IMR-90 (cell line): ENCODE data around the gene PLCB2. TPM values are rescaled to one million over a fixed set of nuclear protein-coding genes. Genes with fewer than 3 reads are reported as not detected.

ENCODE experiments used
- ATAC-seq: fragments of 200-7000 bp; cut with Tn5 transposase; 2 replicates; pipeline ENCODE4 v1.9.1; 2020; ENCODE audit warnings: low read depth, mild to moderate bottlenecking, moderate library complexity
- BruUV-seq: library from RNA; stranded (reverse); fragments of 400-500 nt; replicated peaks from 2 replicates; lab custom pipeline; 2021; lab: Mats Ljungman, UMichigan
- CTCF ChIA-PET: fragments of 300-600 bp; formaldehyde crosslinking; extraction: SDS; loops from one replicate; lab custom pipeline; 2021; ENCODE audit warnings: antibody characterized with exemption; lab: Yijun Ruan, JAX
- POLR2A ChIA-PET: fragments of 300-600 bp; sonication (Branson Sonifier 250); formaldehyde crosslinking; loops from one replicate; lab custom pipeline; 2022; ENCODE audit warnings: antibody characterized with exemption; ENCODE audit not compliant: unreplicated experiment; lab: Charles Lee
- DNase-seq: peaks from one replicate; pipeline ENCODE4 v3.0.0; 2013
- H2AFZ ChIP-seq: replicated peaks from 2 replicates; pipeline ENCODE3; 2013; ENCODE audit warnings: low read length, mild to moderate bottlenecking; ENCODE audit not compliant: poor library complexity
- H2AK5ac ChIP-seq: 2 replicates; pipeline ENCODE4 v1.6.1; 2013; ENCODE audit warnings: low read depth, low read length, inconsistent platforms
- H2AK9ac ChIP-seq: replicated peaks from 2 replicates; pipeline ENCODE3; 2013; ENCODE audit warnings: mild to moderate bottlenecking, low read depth, low read length, moderate library complexity; ENCODE audit not compliant: poor library complexity
- H2BK120ac ChIP-seq: 2 replicates; pipeline ENCODE4 v1.6.1; 2013; ENCODE audit warnings: low read depth, low read length, inconsistent platforms
- H2BK15ac ChIP-seq: 3 replicates; pipeline ENCODE4 v1.6.1; 2013; ENCODE audit warnings: low read depth, low read length, inconsistent platforms
- H2BK20ac ChIP-seq: 2 replicates; pipeline ENCODE4 v1.6.1; 2013; ENCODE audit warnings: low read depth, mild to moderate bottlenecking, inconsistent platforms, low read length, moderate library complexity
- H2BK5ac ChIP-seq: 2 replicates; pipeline ENCODE4 v1.6.1; 2013; ENCODE audit warnings: mild to moderate bottlenecking, low read depth, low read length, inconsistent platforms; ENCODE audit not compliant: poor library complexity, severe bottlenecking
- H3K14ac ChIP-seq: replicated peaks from 2 replicates; pipeline ENCODE4 v1.6.1; 2013; ENCODE audit warnings: low read depth, low read length, inconsistent platforms
- H3K18ac ChIP-seq: 2 replicates; pipeline ENCODE4 v1.6.1; 2013; ENCODE audit warnings: low read depth, low read length, control low read depth
- H3K23ac ChIP-seq: 2 replicates; pipeline ENCODE4 v1.6.1; 2013; ENCODE audit warnings: low read depth, low read length, inconsistent platforms
- H3K27ac ChIP-seq: 2 replicates; pipeline ENCODE4 v1.5.1; 2013; ENCODE audit warnings: mild to moderate bottlenecking, control low read depth, low read length; ENCODE audit not compliant: insufficient read depth
- H3K27me3 ChIP-seq: 2 replicates; pipeline ENCODE4 v1.6.1; 2013; ENCODE audit warnings: low read length; ENCODE audit not compliant: control insufficient read depth, insufficient read depth
- H3K36me3 ChIP-seq: 2 replicates; pipeline ENCODE4 v1.6.1; 2013; ENCODE audit warnings: low read length, mixed read lengths; ENCODE audit not compliant: control insufficient read depth, insufficient read depth
- H3K4ac ChIP-seq: 2 replicates; pipeline ENCODE4 v1.6.1; 2013; ENCODE audit warnings: low read depth, low read length, inconsistent platforms
- H3K4me1 ChIP-seq: 2 replicates; pipeline ENCODE4 v1.6.1; 2013; ENCODE audit warnings: low read length, mixed read lengths; ENCODE audit not compliant: control insufficient read depth, insufficient read depth
- H3K4me2 ChIP-seq: 2 replicates; pipeline ENCODE4 v1.6.1; 2013; ENCODE audit warnings: low read depth, mild to moderate bottlenecking, control low read depth, low read length, moderate library complexity
- H3K4me3 ChIP-seq: 2 replicates; pipeline ENCODE4 v1.5.1; 2013; ENCODE audit warnings: low read depth, mild to moderate bottlenecking, control low read depth, low read length, moderate library complexity; ENCODE audit not compliant: insufficient read depth
- H3K56ac ChIP-seq: 2 replicates; pipeline ENCODE4 v1.6.1; 2013; ENCODE audit warnings: low read length, inconsistent platforms; ENCODE audit not compliant: insufficient read depth; ENCODE audit errors: extremely low read depth
- H3K79me1 ChIP-seq, 2 experiments: 2 replicates each; pipeline ENCODE4 v1.6.1; 2013; ENCODE audit warnings: low read length in 2 of 2, inconsistent platforms in 1 of 2, low read depth in 1 of 2
- H3K9ac ChIP-seq: 2 replicates; pipeline ENCODE4 v1.6.1; 2013; ENCODE audit warnings: low read depth, low read length, control low read depth
- H3K9me1 ChIP-seq: 2 replicates; pipeline ENCODE4 v1.6.1; 2013; ENCODE audit warnings: low read length, inconsistent platforms; ENCODE audit not compliant: insufficient read depth
- H3K9me3 ChIP-seq: 2 replicates; pipeline ENCODE4 v1.6.1; 2013; ENCODE audit warnings: low read length; ENCODE audit not compliant: control insufficient read depth, insufficient read depth
- H4K20me1 ChIP-seq: 2 replicates; pipeline ENCODE4 v1.6.1; 2013; ENCODE audit warnings: low read length, inconsistent platforms; ENCODE audit not compliant: insufficient read depth
- H4K5ac ChIP-seq: 2 replicates; pipeline ENCODE4 v1.6.1; 2013; ENCODE audit warnings: mild to moderate bottlenecking, low read depth, low read length, control low read depth
- H4K8ac ChIP-seq, 2 experiments: 2 replicates each; pipeline ENCODE4 v1.6.1; 2013; ENCODE audit warnings: low read depth in 2 of 2, low read length in 2 of 2, control low read depth in 1 of 2, inconsistent platforms in 1 of 2
- H4K91ac ChIP-seq: 2 replicates; pipeline ENCODE4 v1.6.1; 2013; ENCODE audit warnings: low read depth, low read length, inconsistent platforms; ENCODE audit not compliant: insufficient read depth
- BHLHE40 ChIP-seq: fragments of 150-350 bp; IDR thresholded peaks from 2 replicates; pipeline ENCODE4 v1.6.1; 2016; ENCODE audit warnings: mild to moderate bottlenecking, low read depth, low read length
- CEBPB ChIP-seq: IDR thresholded peaks from 2 replicates; pipeline ENCODE4 v1.6.1; 2012; ENCODE audit warnings: low read depth, low read length, improper control_type of control experiment
- FOS ChIP-seq: fragments of 150-350 bp; IDR thresholded peaks from 2 replicates; pipeline ENCODE4 v1.6.1; 2016; ENCODE audit warnings: low read depth, low read length
- MAFK ChIP-seq: IDR thresholded peaks from 2 replicates; pipeline ENCODE4 v1.6.1; 2012; ENCODE audit warnings: low read depth, low read length, improper control_type of control experiment
- MAZ ChIP-seq: IDR thresholded peaks from 2 replicates; pipeline ENCODE4 v1.6.1; 2012; ENCODE audit warnings: low read depth, mild to moderate bottlenecking, low read length, improper control_type of control experiment, moderate library complexity, borderline replicate concordance
- NFE2L2 ChIP-seq: fragments of 150-350 bp; IDR thresholded peaks from 2 replicates; pipeline ENCODE4 v1.6.1; 2016; ENCODE audit warnings: low read depth, mild to moderate bottlenecking, low read length
- POLR2A ChIP-seq: IDR thresholded peaks from 2 replicates; pipeline ENCODE4 v1.6.1; 2012; ENCODE audit warnings: mild to moderate bottlenecking, low read depth, low read length
- RCOR1 ChIP-seq: IDR thresholded peaks from 2 replicates; pipeline ENCODE4 v1.6.1; 2012; ENCODE audit warnings: mild to moderate bottlenecking, low read length, improper control_type of control experiment; ENCODE audit not compliant: insufficient replicate concordance
- WGBS, 2 experiments: methylation state at CpG; one replicate each; pipeline versions ENCODE4 v1.1.5 to v1.1.7; 2013; ENCODE audit warnings: missing lambda C conversion rate in 2 of 2; ENCODE audit not compliant: insufficient read length in 1 of 2; ENCODE audit errors: extremely low coverage in 2 of 2; 5-methylcytosine and 5-hydroxymethylcytosine counted together
- dilution Hi-C: fragments of 300-500 bp; cut with HindIII; formaldehyde crosslinking; loops from one replicate; pipeline ENCODE4 v1.14.3; 2018; ENCODE audit warnings: low sequenced_read_pairs; ENCODE audit not compliant: unreplicated experiment
- in situ Hi-C: fragments of 300-500 bp; cut with MboI; formaldehyde crosslinking; loops from 3 replicates; pipeline ENCODE4 v1.14.3; 2019; ENCODE audit warnings: low sequenced_read_pairs, inconsistent platforms, mixed read lengths
- intact Hi-C: fragments of 100-400 bp; cut with micrococcal nuclease; formaldehyde crosslinking; loops from 2 replicates; pipeline ENCODE4 v1.10.0; 2022
- polyA plus RNA-seq, 3 experiments: library from polyadenylated mRNA; depleted of rRNA; stranded (reverse); fragments of >200 nt; gene quantifications; 2 replicates each; pipeline ENCODE4 v1.2.3, GENCODE V29; 2012; ENCODE audit warnings: low replicate concordance in 1 of 3
- total RNA-seq: library from RNA; depleted of rRNA; stranded (reverse); fragments of >200 nt; gene quantifications from 2 replicates; pipeline ENCODE4 v1.2.3, GENCODE V29; 2012

Gene PLCB2
- total and polyA plus RNA-seq, 2 of the 4 experiments (the other 2 are of a cell fraction), result 0.18 to 1.4 TPM

GRCh38 chr15:40266828-40267304, 40.9 kb downstream of the PLCB2 start:
- Histone ChIP-seq H3K23ac (no peak overlapping the region; the same call in 1 of the 2 replicates), H4K8ac (peak overlapping the region; percentile 30 to 99; a peak in 3 of 4 replicates), H2BK5ac (peak overlapping the region; percentile 74), H3K9me1 (peaks cover 12% of the 10 kb centered on the region), H2AFZ (peak overlapping the region; percentile 99), H2BK15ac (peak overlapping the region; percentile 53; the same call in 1 of the 3 replicates), H3K9me3 (no peaks in the 10 kb centered on the region), H4K91ac (peak overlapping the region; percentile 81), H2BK120ac (peak overlapping the region; percentile 96), H3K36me3 (no peaks in the 10 kb centered on the region), H4K5ac (peak overlapping the region; percentile 20; the same call in 1 of the 2 replicates), H3K79me1 (no peaks in the 10 kb centered on the region), H3K9ac (no peak overlapping the region; the same call in 1 of the 2 replicates), H3K4ac (peak overlapping the region; percentile 86), H3K56ac (no peak overlapping the region), H2AK9ac (peak overlapping the region; percentile 96), H4K20me1 (no peaks in the 10 kb centered on the region), H3K4me1 (peaks cover 15% of the 10 kb centered on the region), H3K4me3 (no peak overlapping the region), H3K4me2 (no peak overlapping the region), H2BK20ac (peak overlapping the region; percentile 95), H3K27me3 (no peaks in the 10 kb centered on the region), H3K18ac (peak overlapping the region; percentile 12; the same call in 1 of the 2 replicates), H2AK5ac (peak overlapping the region; percentile 85), H3K27ac (peak overlapping the region; percentile 41), H3K14ac (peak overlapping the region; percentile 87)
- POLR2A ChIA-PET, result no interaction called here
- TF ChIP-seq NFE2L2 (no peak), CEBPB (peak; percentile 76), MAZ (peak; percentile 90), FOS (peak; percentile 99), POLR2A (no peak), RCOR1 (peak; percentile 95), BHLHE40 (peak; percentile 82), MAFK (no peak)
- WGBS, 2 experiments, result 0% methylated on average over 1 of the region's 7 CpGs; no CpG with 5 or more reads in 1 of the 2 experiments
- intact Hi-C loops, result no loop called here
- BruUV-seq, result no TSS peak
- dilution Hi-C loops, result no loop called here
- CTCF ChIA-PET, result interaction anchor here (0.6 to 1.6 kb wide), 2 partner anchors 49 to 217 kb away, joined by 4 to 5 read pairs; no protein-coding TSS in a partner anchor
- peak; percentile 99 for ATAC-seq
- in situ Hi-C loops, result no loop called here
- peak; percentile 97 for DNase-seq
